H1 (cell line): ENCODE results near the gene NRXN3. TPM values are rescaled to one million over a fixed set of nuclear protein-coding genes. Genes with fewer than 3 reads are reported as not detected.

Source experiments
- CTCF ChIA-PET: fragments of 300-600 bp; sonication (Branson Sonifier 250); formaldehyde crosslinking; loops from one replicate; lab custom pipeline; 2021; ENCODE audit not compliant: partially characterized antibody; lab: Charles Lee
- POLR2A ChIA-PET: fragments of 300-600 bp; sonication (Branson Sonifier 250); formaldehyde crosslinking; loops from one replicate; lab custom pipeline; 2021; ENCODE audit warnings: inconsistent platforms; ENCODE audit not compliant: partially characterized antibody; lab: Charles Lee
- DNase-seq, 2 experiments: peaks; one replicate each; pipeline versions ENCODE4 v3.0.0 to v3.0.0-alpha.2; 2010 to 2022; ENCODE audit warnings: low spot score in 2 of 2, low read depth in 1 of 2, mixed read lengths in 1 of 2
- FAIRE-seq: peaks from 2 replicates; lab custom pipeline; 2011; peaks lifted over from hg19 to GRCh38; lab: Jason Lieb, UNC
- H2AFZ ChIP-seq: 2 replicates; pipeline ENCODE4 v1.8.1; 2012; ENCODE audit warnings: low read length, inconsistent platforms
- H2AK5ac ChIP-seq: 2 replicates; pipeline ENCODE4 v1.6.1; 2013; ENCODE audit warnings: low read depth, low read length
- H2BK120ac ChIP-seq: replicated peaks from 2 replicates; pipeline ENCODE3; 2013; ENCODE audit warnings: low read depth, low read length, inconsistent platforms
- H2BK12ac ChIP-seq: 2 replicates; pipeline ENCODE4 v1.6.1; 2013; ENCODE audit warnings: low read depth, low read length
- H2BK15ac ChIP-seq: 2 replicates; pipeline ENCODE4 v1.6.1; 2013; ENCODE audit warnings: low read length
- H2BK20ac ChIP-seq: 2 replicates; pipeline ENCODE4 v1.6.1; 2013; ENCODE audit warnings: low read length
- H2BK5ac ChIP-seq: 2 replicates; pipeline ENCODE4 v1.6.1; 2013; ENCODE audit warnings: low read depth, low read length
- H3K14ac ChIP-seq: 2 replicates; pipeline ENCODE4 v1.6.1; 2013; ENCODE audit warnings: inconsistent platforms; ENCODE audit not compliant: insufficient read length
- H3K18ac ChIP-seq: 2 replicates; pipeline ENCODE4 v1.6.1; 2013; ENCODE audit warnings: low read length; ENCODE audit errors: extremely low read depth
- H3K23ac ChIP-seq: 2 replicates; pipeline ENCODE4 v1.6.1; 2013; ENCODE audit warnings: inconsistent platforms; ENCODE audit not compliant: insufficient read length
- H3K23me2 ChIP-seq: 2 replicates; pipeline ENCODE4 v1.6.1; 2013; ENCODE audit warnings: low read depth, low read length
- H3K27ac ChIP-seq: 2 replicates; pipeline ENCODE4 v1.6.1; 2011; ENCODE audit warnings: low read depth, low read length, inconsistent platforms
- H3K27me3 ChIP-seq, 4 experiments: replicated peaks in 1 of 4; 1 replicate in 1 of 4; 2 replicates in 3 of 4; pipeline versions ENCODE4 v1.6.1 to v1.8.1; 2011 to 2013; ENCODE audit warnings: low read length in 3 of 4, mild to moderate bottlenecking in 3 of 4, inconsistent platforms in 2 of 4, mixed read lengths in 2 of 4, moderate library complexity in 1 of 4; ENCODE audit not compliant: control insufficient read depth in 3 of 4, insufficient read depth in 3 of 4; ENCODE audit errors: extremely low read depth in 1 of 4
- H3K36me3 ChIP-seq, 4 experiments: 2 replicates each; pipeline versions ENCODE4 v1.6.1 to v1.8.1; 2011 to 2013; ENCODE audit warnings: mild to moderate bottlenecking in 4 of 4, low read length in 3 of 4, moderate library complexity in 2 of 4, control low read depth in 1 of 4, inconsistent platforms in 1 of 4; ENCODE audit not compliant: insufficient read depth in 4 of 4, control insufficient read depth in 2 of 4
- H3K4ac ChIP-seq: replicated peaks from 2 replicates; pipeline ENCODE3; 2013; ENCODE audit warnings: low read length, low read depth, mixed read lengths, inconsistent platforms; ENCODE audit not compliant: insufficient read length
- H3K4me1 ChIP-seq, 4 experiments: replicated peaks in 1 of 4; 1 replicate in 1 of 4; 2 replicates in 3 of 4; pipeline versions ENCODE4 v1.6.1 to v1.8.1; 2011 to 2013; ENCODE audit warnings: low read length in 3 of 4, inconsistent platforms in 2 of 4, mixed read lengths in 1 of 4; ENCODE audit not compliant: insufficient read depth in 4 of 4, control insufficient read depth in 3 of 4
- H3K4me2 ChIP-seq, 2 experiments: 2 replicates each; pipeline versions ENCODE4 v1.6.1 to v1.8.1; 2011 to 2013; ENCODE audit warnings: low read depth in 2 of 2, low read length in 2 of 2, control low read depth in 1 of 2, inconsistent platforms in 1 of 2, mild to moderate bottlenecking in 1 of 2; ENCODE audit not compliant: insufficient read depth in 1 of 2
- H3K4me3 ChIP-seq, 4 experiments: fragments of 200-600, 300-600 bp in 1 of 4; sonication (generic), shearing (Covaris generic), sonication (Bioruptor Twin) in 1 of 4; 2 replicates each; pipeline versions ENCODE4 v1.5.1 to v1.8.1; 2011 to 2016; ENCODE audit warnings: low read length in 4 of 4, low read depth in 3 of 4, control low read depth in 2 of 4, inconsistent platforms in 2 of 4, mild to moderate bottlenecking in 2 of 4, mixed read lengths in 1 of 4, moderate library complexity in 1 of 4; ENCODE audit not compliant: insufficient read depth in 2 of 4; ENCODE audit errors: extremely low read depth in 1 of 4
- H3K56ac ChIP-seq: replicated peaks from 2 replicates; pipeline ENCODE3; 2013; ENCODE audit warnings: low read depth, mild to moderate bottlenecking, mixed read lengths, low read length, inconsistent platforms; ENCODE audit not compliant: insufficient read length
- H3K79me1 ChIP-seq: 2 replicates; pipeline ENCODE4 v1.6.1; 2013; ENCODE audit warnings: low read depth, low read length, control low read depth
- H3K79me2 ChIP-seq, 2 experiments: 2 replicates each; pipeline versions ENCODE4 v1.6.1 to v1.8.1; 2012 to 2013; ENCODE audit warnings: low read length in 2 of 2, mild to moderate bottlenecking in 2 of 2, inconsistent platforms in 1 of 2; ENCODE audit not compliant: insufficient read depth in 2 of 2, control insufficient read depth in 1 of 2
- H3K9ac ChIP-seq, 4 experiments: replicated peaks in 1 of 4; 1 replicate in 1 of 4; 2 replicates in 3 of 4; pipeline versions ENCODE4 v1.6.1 to v1.8.1; 2011 to 2013; ENCODE audit warnings: low read depth in 3 of 4, low read length in 3 of 4, control low read depth in 2 of 4, mild to moderate bottlenecking in 2 of 4, moderate library complexity in 2 of 4, inconsistent platforms in 1 of 4; ENCODE audit errors: extremely low read depth in 1 of 4
- H3K9me3 ChIP-seq, 2 experiments: 2 replicates each; pipeline versions ENCODE4 v1.6.1 to v1.8.1; 2012 to 2013; ENCODE audit warnings: mild to moderate bottlenecking in 2 of 2, moderate library complexity in 2 of 2, control low read depth in 1 of 2, inconsistent platforms in 1 of 2, low read depth in 1 of 2, low read length in 1 of 2, mixed read lengths in 1 of 2; ENCODE audit not compliant: insufficient read depth in 2 of 2
- H4K20me1 ChIP-seq, 2 experiments: replicated peaks in 1 of 2; 2 replicates each; pipeline versions ENCODE3 to v1.8.1; 2011 to 2013; ENCODE audit warnings: inconsistent platforms in 2 of 2, low read length in 2 of 2, mild to moderate bottlenecking in 1 of 2; ENCODE audit not compliant: insufficient read depth in 2 of 2, control insufficient read depth in 1 of 2
- H4K5ac ChIP-seq: 2 replicates; pipeline ENCODE4 v1.6.1; 2013; ENCODE audit warnings: low read length, low read depth, mixed read lengths, inconsistent platforms; ENCODE audit not compliant: insufficient read length
- H4K8ac ChIP-seq: 2 replicates; pipeline ENCODE4 v1.8.0; 2013; ENCODE audit warnings: mild to moderate bottlenecking, moderate library complexity, low read length, inconsistent platforms; ENCODE audit not compliant: insufficient read depth; ENCODE audit errors: extremely low read depth
- H4K91ac ChIP-seq: replicated peaks from 2 replicates; pipeline ENCODE3; 2013; ENCODE audit warnings: low read length, mixed read lengths, inconsistent platforms; ENCODE audit not compliant: insufficient read length
- ASH2L ChIP-seq: fragments of 200-600, 300-600 bp; sonication (generic); IDR thresholded peaks from one replicate; pipeline ENCODE4 v1.7.1; 2017; ENCODE audit warnings: low read length
- BRCA1 ChIP-seq: IDR thresholded peaks from 2 replicates; pipeline ENCODE4 v1.6.1; 2012; ENCODE audit warnings: low read depth, low read length, improper control_type of control experiment
- CBX8 ChIP-seq: fragments of 300-800, 300-1000 bp; sonication (generic); IDR thresholded peaks from 2 replicates; pipeline ENCODE4 v1.7.1; 2016; ENCODE audit warnings: low read depth, low read length, borderline replicate concordance
- HDAC6 ChIP-seq: IDR thresholded peaks from one replicate; pipeline ENCODE4 v1.7.1; 2012; ENCODE audit warnings: low read depth, mild to moderate bottlenecking, inconsistent platforms, low read length, moderate library complexity
- JUND ChIP-seq: IDR thresholded peaks from 2 replicates; pipeline ENCODE4 v1.6.1; 2011; ENCODE audit warnings: mild to moderate bottlenecking, improper control_type of control experiment, low read length
- KDM1A ChIP-seq: fragments of 200-600, 300-600 bp; sonication (generic); IDR thresholded peaks from 2 replicates; pipeline ENCODE4 v1.7.1; 2016; ENCODE audit warnings: mild to moderate bottlenecking, low read length, borderline replicate concordance
- MAFK ChIP-seq: IDR thresholded peaks from 2 replicates; pipeline ENCODE4 v1.6.1; 2012; ENCODE audit warnings: low read depth, mild to moderate bottlenecking, improper control_type of control experiment, low read length
- POLR2AphosphoS5 ChIP-seq: IDR thresholded peaks from 2 replicates; pipeline ENCODE4 v1.6.1; 2011; ENCODE audit warnings: low read depth, low read length
- SP4 ChIP-seq: IDR thresholded peaks from 2 replicates; pipeline ENCODE4 v1.6.1; 2012; ENCODE audit warnings: low read length, inconsistent platforms
- SRF ChIP-seq: IDR thresholded peaks from 2 replicates; pipeline ENCODE4 v1.6.1; 2011; ENCODE audit warnings: mild to moderate bottlenecking, low read depth, low read length, moderate library complexity
- TCF12 ChIP-seq: IDR thresholded peaks from 2 replicates; pipeline ENCODE4 v1.6.1; 2011; ENCODE audit warnings: low read depth, mild to moderate bottlenecking, low read length
- WGBS, 2 experiments: shearing (Covaris generic) in 1 of 2; methylation state at CpG; one replicate each; pipeline versions ENCODE4 v1.1.6 to v1.1.7; 2013 to 2015; ENCODE audit warnings: low lambda C conversion rate in 2 of 2, mixed read lengths in 2 of 2, inconsistent platforms in 1 of 2, low coverage in 1 of 2, missing lambda C conversion rate in 1 of 2; ENCODE audit not compliant: insufficient replicate concordance in 2 of 2, insufficient coverage in 1 of 2, insufficient read length in 1 of 2; ENCODE audit errors: extremely low coverage in 1 of 2, missing lambda C conversion rate in 1 of 2; 5-methylcytosine and 5-hydroxymethylcytosine counted together
- polyA plus RNA-seq, 7 experiments: library from polyadenylated mRNA; depleted of rRNA in 3 of 7; stranded (reverse) in 5 of 7; unstranded in 2 of 7; fragments of >200 nt in 5 of 7; fragments of 200-250 nt in 2 of 7; gene quantifications; 1 replicate in 5 of 7; 2 replicates in 1 of 7; 4 replicates in 1 of 7; pipeline versions ENCODE4 v1.2.1 to v1.2.3, GENCODE V29; 2011 to 2013; ENCODE audit warnings: missing spikeins in 2 of 7, mixed read lengths in 2 of 7
- total RNA-seq: library from RNA; stranded (reverse); fragmentation: NEBNext Ultra II Directional; extraction: Animal tissue kit (Norgen Biotek cat#: 25700); gene quantifications from 2 replicates; pipeline ENCODE4 v1.2.1, GENCODE V29; 2021
- TF ChIP-seq, protein P1 (sequence below): IDR thresholded peaks from 2 replicates; pipeline ENCODE4 v1.6.1; 2011; ENCODE audit warnings: low read length, improper control_type of control experiment
- TF ChIP-seq, protein P2 (sequence below): IDR thresholded peaks from 2 replicates; pipeline ENCODE4 v1.6.1; 2012; ENCODE audit warnings: low read length, inconsistent platforms

Gene NRXN3
- total and polyA plus RNA-seq, 2 of the 8 experiments (the other 6 are each of a cell fraction or from before 2014, with no cell fraction given) = 2.6 to 4.1 TPM

DNA sequence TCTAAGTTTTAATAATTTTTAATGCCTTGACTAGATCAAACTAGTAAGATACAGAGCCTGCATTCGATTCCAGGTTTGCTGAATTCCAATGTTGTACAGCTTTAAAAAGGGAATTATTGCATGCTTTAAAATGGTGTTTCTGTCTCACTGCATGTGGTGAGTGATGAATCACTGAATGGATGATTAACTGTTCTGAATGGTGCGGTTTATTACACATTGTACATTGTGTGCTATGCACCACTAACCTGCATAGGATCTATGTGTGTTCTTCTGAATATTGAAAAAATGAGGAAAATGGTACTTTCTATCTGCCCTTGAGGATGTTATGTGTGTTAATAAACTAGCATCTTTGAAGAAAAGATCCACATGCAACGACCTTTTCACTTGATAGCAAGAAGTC, 231.7 kb downstream of the NRXN3 start:
- CTCF ChIA-PET = no interaction called here
- Histone ChIP-seq H3K9me3 (no peaks in the 10 kb centered on the region), H3K4me2 (no peak overlapping the region), H2BK120ac (no peak overlapping the region), H2BK15ac (no peak overlapping the region), H3K23ac (no peak overlapping the region), H2BK20ac (no peak overlapping the region), H3K4ac (no peak overlapping the region), H3K79me1 (no peaks in the 10 kb centered on the region), H3K4me3 (no peak overlapping the region), H4K91ac (no peak overlapping the region), H4K20me1 (no peaks in the 10 kb centered on the region), H3K36me3 (no peaks in the 10 kb centered on the region), H2BK12ac (no peak overlapping the region), H3K27ac (no peak overlapping the region), H3K14ac (no peak overlapping the region), H3K18ac (no peak overlapping the region), H2AK5ac (no peak overlapping the region), H4K8ac (no peak overlapping the region), H2AFZ (no peak overlapping the region), H4K5ac (no peak overlapping the region), H3K9ac (no peak overlapping the region), H3K27me3 (no peaks in the 10 kb centered on the region), H3K4me1 (peaks cover 0 to 12% (median 3%) of the 10 kb centered on the region in 4 experiments; a peak in 5 of 7 replicates), H3K56ac (no peak overlapping the region), H2BK5ac (no peak overlapping the region), H3K23me2 (0 out of 2 replicates have a peak, but pooled peaks cover 4% of the 10 kb centered on the region), H3K79me2 (no peaks in the 10 kb centered on the region)
- FAIRE-seq (no peak), DNase-seq (no peak)
- WGBS, 2 experiments = 88% methylated on average over 3 of the region's 3 CpGs; no CpG with 5 or more reads in 1 of the 2 experiments
- POLR2A ChIA-PET = no interaction called here
- TF ChIP-seq, protein P1, sequence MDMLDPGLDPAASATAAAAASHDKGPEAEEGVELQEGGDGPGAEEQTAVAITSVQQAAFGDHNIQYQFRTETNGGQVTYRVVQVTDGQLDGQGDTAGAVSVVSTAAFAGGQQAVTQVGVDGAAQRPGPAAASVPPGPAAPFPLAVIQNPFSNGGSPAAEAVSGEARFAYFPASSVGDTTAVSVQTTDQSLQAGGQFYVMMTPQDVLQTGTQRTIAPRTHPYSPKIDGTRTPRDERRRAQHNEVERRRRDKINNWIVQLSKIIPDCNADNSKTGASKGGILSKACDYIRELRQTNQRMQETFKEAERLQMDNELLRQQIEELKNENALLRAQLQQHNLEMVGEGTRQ = no peak
- TF ChIP-seq POLR2AphosphoS5 = no peak
- no peak for TF ChIP-seq JUND
- TF ChIP-seq MAFK = no peak
- TF ChIP-seq SRF = no peak
- TF ChIP-seq KDM1A = no peak
- no peak for TF ChIP-seq SP4
- TF ChIP-seq TCF12 = no peak
- TF ChIP-seq BRCA1 = no peak
- TF ChIP-seq, protein P2, sequence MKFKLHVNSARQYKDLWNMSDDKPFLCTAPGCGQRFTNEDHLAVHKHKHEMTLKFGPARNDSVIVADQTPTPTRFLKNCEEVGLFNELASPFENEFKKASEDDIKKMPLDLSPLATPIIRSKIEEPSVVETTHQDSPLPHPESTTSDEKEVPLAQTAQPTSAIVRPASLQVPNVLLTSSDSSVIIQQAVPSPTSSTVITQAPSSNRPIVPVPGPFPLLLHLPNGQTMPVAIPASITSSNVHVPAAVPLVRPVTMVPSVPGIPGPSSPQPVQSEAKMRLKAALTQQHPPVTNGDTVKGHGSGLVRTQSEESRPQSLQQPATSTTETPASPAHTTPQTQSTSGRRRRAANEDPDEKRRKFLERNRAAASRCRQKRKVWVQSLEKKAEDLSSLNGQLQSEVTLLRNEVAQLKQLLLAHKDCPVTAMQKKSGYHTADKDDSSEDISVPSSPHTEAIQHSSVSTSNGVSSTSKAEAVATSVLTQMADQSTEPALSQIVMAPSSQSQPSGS = no peak
- no peak for TF ChIP-seq CBX8
- TF ChIP-seq HDAC6 = no peak
- TF ChIP-seq ASH2L = no peak
